ENCODE results near the gene KLF9. TPM values are rescaled to one million over a fixed set of nuclear protein-coding genes. Genes with fewer than 3 reads are reported as not detected.
A peak's percentile ranks its signal among the peaks of the same experiment; 100 is the strongest.

KLF9 gene
- total RNA-seq, 1 experiment from 2014 or later = 1.0 TPM

GRCh38 chr9:70412832-70413463 lies 1.5 kb downstream of the KLF9 start:
- peaks cover 37% of the 10 kb centered on the region for H3K4me1 Mint-ChIP-seq
- no peaks in the 10 kb centered on the region for H3K36me3 Mint-ChIP-seq
- POLR2A ChIA-PET = no interaction called here
- DNase-seq (ENCODE audit: low spot score) (peak; percentile 17), ATAC-seq (peak; percentile 5; the same call in 1 of the 2 replicates)
- peak overlapping the region; percentile 87 for H3K4me3 Mint-ChIP-seq
- H3K9me3 Mint-ChIP-seq = no peaks in the 10 kb centered on the region
- peaks cover 59% of the 10 kb centered on the region for H3K27me3 Mint-ChIP-seq (ENCODE audit: low read depth)
- CTCF ChIA-PET = interaction anchor here (0.8 kb wide), 1 partner anchor 56 kb away, joined by 5 read pairs; no protein-coding TSS in a partner anchor
- H3K27ac Mint-ChIP-seq = no peak overlapping the region
- TF ChIP-seq ZNF416 (CRISPR knock-in tag; IDR thresholded peaks at IDR 0.05) (no peak), GRHL2 (CRISPR knock-in tag; IDR thresholded peaks at IDR 0.05; ENCODE audit: insufficient replicate concordance, severe bottlenecking) (no peak), CTCF (IDR thresholded peaks at IDR 0.05) (no peak), NR1H2 (CRISPR knock-in tag; IDR thresholded peaks at IDR 0.05) (no peak), JAZF1 (CRISPR knock-in tag; IDR thresholded peaks at IDR 0.05) (no peak), FOXP1 (CRISPR knock-in tag; IDR thresholded peaks at IDR 0.05; ENCODE audit: borderline replicate concordance) (peak; percentile 80), SP1 (CRISPR knock-in tag; conservative IDR thresholded peaks at IDR 0.05) (no peak), TEAD4 (CRISPR knock-in tag; IDR thresholded peaks at IDR 0.05) (no peak)

- ChIA-PET POLR2A (interaction anchor here (0.6 kb wide), 3 partner anchors 12 to 286 kb away, joined by 3 to 4 read pairs (median 3); no protein-coding TSS in a partner anchor), CTCF (interaction anchor here (0.8 kb wide), 1 partner anchor 55 kb away, joined by 5 read pairs; no protein-coding TSS in a partner anchor)
- H3K27ac Mint-ChIP-seq = no peak overlapping the region
- no peaks in the 10 kb centered on the region for H3K36me3 Mint-ChIP-seq
- ATAC-seq = peak; percentile 40
- TF ChIP-seq GTF2I (CRISPR knock-in tag; conservative IDR thresholded peaks at IDR 0.05) = no peak
- TF ChIP-seq ZMAT4 (CRISPR knock-in tag; IDR thresholded peaks at IDR 0.05) = no peak
- TF ChIP-seq ARID4B (CRISPR knock-in tag; IDR thresholded peaks at IDR 0.05; ENCODE audit: borderline replicate concordance) = no peak
- no peak for TF ChIP-seq ZNF416 (CRISPR knock-in tag; IDR thresholded peaks at IDR 0.05)
- TF ChIP-seq USF2 (CRISPR knock-in tag; IDR thresholded peaks at IDR 0.05) = peak; percentile 69
- no peak for TF ChIP-seq JUN (CRISPR knock-in tag; IDR thresholded peaks at IDR 0.05)
- TF ChIP-seq NFYB (CRISPR knock-in tag; conservative IDR thresholded peaks at IDR 0.05; ENCODE audit: low read depth) = no peak
- TF ChIP-seq JAZF1 (CRISPR knock-in tag; IDR thresholded peaks at IDR 0.05) = no peak
- TF ChIP-seq SP1 (CRISPR knock-in tag; conservative IDR thresholded peaks at IDR 0.05) = no peak
- TF ChIP-seq FOXK1 (CRISPR knock-in tag; IDR thresholded peaks at IDR 0.05) = no peak
- TF ChIP-seq EMX1 (CRISPR knock-in tag; IDR thresholded peaks at IDR 0.05) = no peak
- TF ChIP-seq ATF3 (CRISPR knock-in tag; conservative IDR thresholded peaks at IDR 0.05) = no peak
- TF ChIP-seq ZNF423 (CRISPR knock-in tag; IDR thresholded peaks at IDR 0.05) = no peak
- no peak for TF ChIP-seq NFATC4 (CRISPR knock-in tag; IDR thresholded peaks at IDR 0.05)
- TF ChIP-seq PREB (CRISPR knock-in tag; IDR thresholded peaks at IDR 0.05; ENCODE audit: borderline replicate concordance) = no peak
- peak; percentile 64; the same call in 1 of the 2 replicates for TF ChIP-seq USF1 (CRISPR knock-in tag; IDR thresholded peaks at IDR 0.05)
- H3K27me3 Mint-ChIP-seq (ENCODE audit: low read depth) = peaks cover 59% of the 10 kb centered on the region
- H3K4me1 Mint-ChIP-seq = peaks cover 41% of the 10 kb centered on the region
- H3K9me3 Mint-ChIP-seq = no peaks in the 10 kb centered on the region
- DNase-seq (ENCODE audit: low spot score) = peak; percentile 39
- peak overlapping the region; percentile 87 for H3K4me3 Mint-ChIP-seq
Observed at GRCh38 chr9:70411930-70412831, 2.3 kb downstream of the KLF9 start.

Data from WTC11 (cell line).